Mammary epithelial cell (primary cell): Measurements from ENCODE around the gene PRCP.

Experiments
- CTCF ChIP-seq, 2 donors: IDR thresholded peaks in 1 of 2; conservative IDR thresholded peaks in 1 of 2; 2 replicates each; pipeline ENCODE4 v1.5.1; 2011 to 2012; ENCODE audit warnings: inconsistent platforms in 2 of 2, low read length in 2 of 2, mild to moderate bottlenecking in 2 of 2, control low read depth in 1 of 2, low read depth in 1 of 2; ENCODE audit not compliant: insufficient read depth in 1 of 2; ENCODE audit errors: extremely low read depth in 1 of 2
- EZH2 ChIP-seq: IDR thresholded peaks from 2 replicates; pipeline ENCODE4 v1.6.1; 2012; ENCODE audit warnings: low read length, inconsistent platforms, borderline replicate concordance

- TF ChIP-seq CTCF (conservative IDR thresholded peaks at IDR 0.05 in 1 of 2, IDR thresholded peaks at IDR 0.05 in 1 of 2; ENCODE audit: extremely low read depth in 1 of 2, insufficient read depth in 1 of 2, low read depth in 1 of 2, low read length in 2 of 2) (no peak), EZH2 (no peak)
Observed at GRCh38 chr11:82848829-82849228, 51.4 kb downstream of the PRCP start.
